NCI-H1105 (cell line): Measurements from ENCODE around the gene PTPRQ.

ENCODE experiments used
- DNase-seq: peaks from one replicate; lab custom pipeline; 2025; lab: John Stamatoyannopoulos, UW

PTPRQ gene

GRCh38 chr12:80702889-80703805 lies 259.1 kb downstream of the PTPRQ start:
- peak; percentile 1 for DNase-seq

GRCh38 chr12:80704420-80704819 lies 260.4 kb downstream of the PTPRQ start:
- no peak for DNase-seq

- DNase-seq: no peak
These were observed 263.2 kb downstream of the PTPRQ start, which contains the start of gene MYF6 for GRCh38 chr12:80707126-80707829. Gene MYF6 (plus strand): TSS chr12:80707634. CDS start chr12:80707720, 86 bp downstream.

- no peak for DNase-seq
These were observed 263.8 kb downstream of the PTPRQ start for GRCh38 chr12:80707830-80708258.

- DNase-seq: no peak
These were observed 264.4 kb downstream of the PTPRQ start for GRCh38 chr12:80708259-80708974.

GRCh38 chr12:80708975-80709328 lies 264.9 kb downstream of the PTPRQ start:
- DNase-seq: no peak

GRCh38 chr12:80709811-80710726 lies 266.0 kb downstream of the PTPRQ start:
- DNase-seq: no peak

- DNase-seq: no peak
These were observed 266.9 kb downstream of the PTPRQ start for GRCh38 chr12:80710727-80711449.

- no peak for DNase-seq
These were observed 267.8 kb downstream of the PTPRQ start for GRCh38 chr12:80711866-80712265.

- DNase-seq: no peak
These were observed 268.8 kb downstream of the PTPRQ start for GRCh38 chr12:80712866-80713265.

GRCh38 chr12:80713419-80713818 lies 269.4 kb downstream of the PTPRQ start:
- no peak for DNase-seq

- no peak for DNase-seq
These were observed 270.0 kb downstream of the PTPRQ start for GRCh38 chr12:80714055-80714454.

GRCh38 chr12:80714846-80715245 lies 270.8 kb downstream of the PTPRQ start:
- no peak for DNase-seq

GRCh38 chr12:80715713-80716249 lies 271.7 kb downstream of the PTPRQ start:
- DNase-seq: no peak

GRCh38 chr12:80716696-80717469 lies 272.8 kb downstream of the PTPRQ start, which contains the start of gene MYF5:
Gene MYF5 (plus strand): TSS chr12:80716912. CDS start chr12:80717064, 152 bp downstream.
- no peak for DNase-seq

- no peak for DNase-seq
These were observed 273.8 kb downstream of the PTPRQ start for GRCh38 chr12:80717856-80718255.

- no peak for DNase-seq
These were observed 276.5 kb downstream of the PTPRQ start for GRCh38 chr12:80720516-80720915.

GRCh38 chr12:80721326-80721725 lies 277.3 kb downstream of the PTPRQ start:
- no peak for DNase-seq
